GM06990 (cell line): Measurements from ENCODE around the gene TAPBPL.

ENCODE experiments used
- DNase-seq: peaks from one replicate; pipeline ENCODE4 v3.0.0-alpha.2; 2011; ENCODE audit not compliant: insufficient read length; ENCODE audit errors: extremely low read depth
- H3K27me3 ChIP-seq: replicated peaks from 2 replicates; pipeline ENCODE4 v1.6.0; 2011; ENCODE audit warnings: low read length; ENCODE audit not compliant: control insufficient read depth, insufficient read depth
- H3K36me3 ChIP-seq: 2 replicates; pipeline ENCODE4 v1.5.1; 2011; ENCODE audit warnings: low read length; ENCODE audit not compliant: control insufficient read depth, insufficient read depth
- H3K4me3 ChIP-seq: replicated peaks from 2 replicates; pipeline ENCODE4 v1.5.1; 2011; ENCODE audit warnings: low read depth, mild to moderate bottlenecking, control low read depth, low read length
- CTCF ChIP-seq: IDR thresholded peaks from 2 replicates; pipeline ENCODE4 v1.5.1; 2011; ENCODE audit warnings: low read length, control low read depth, mild to moderate bottlenecking, inconsistent platforms; ENCODE audit not compliant: insufficient read depth, poor library complexity, severe bottlenecking

The TAPBPL gene

GRCh38 chr12:6418796-6419195 lies 33.0 kb upstream of the TAPBPL start:
- no peak for DNase-seq

GRCh38 chr12:6420364-6420763 lies 31.5 kb upstream of the TAPBPL start:
- no peaks in the 10 kb centered on the region for H3K27me3 ChIP-seq
- DNase-seq = no peak
- TF ChIP-seq CTCF = no peak
- H3K4me3 ChIP-seq = no peak overlapping the region
- H3K36me3 ChIP-seq = no peaks in the 10 kb centered on the region

More at GRCh38 chr12:6418796-6419195, 33.0 kb upstream of the TAPBPL start:
- H3K4me3 ChIP-seq = no peak overlapping the region
- H3K36me3 ChIP-seq = no peaks in the 10 kb centered on the region
- no peak for TF ChIP-seq CTCF
- no peaks in the 10 kb centered on the region for H3K27me3 ChIP-seq

- H3K36me3 ChIP-seq = no peaks in the 10 kb centered on the region
- no peaks in the 10 kb centered on the region for H3K27me3 ChIP-seq
- no peak overlapping the region for H3K4me3 ChIP-seq
- DNase-seq = peak; percentile 76
- TF ChIP-seq CTCF = peak; percentile 79
Observed at GRCh38 chr12:6423267-6424007, 28.4 kb upstream of the TAPBPL start.

- no peak for TF ChIP-seq CTCF
- H3K4me3 ChIP-seq = no peak overlapping the region
Observed at GRCh38 chr12:6424008-6424347, 27.9 kb upstream of the TAPBPL start.

GRCh38 chr12:6424866-6425265 lies 27.0 kb upstream of the TAPBPL start:
- no peaks in the 10 kb centered on the region for H3K27me3 ChIP-seq
- no peak for TF ChIP-seq CTCF
- DNase-seq = no peak
- no peak overlapping the region for H3K4me3 ChIP-seq
- no peaks in the 10 kb centered on the region for H3K36me3 ChIP-seq

More at GRCh38 chr12:6424008-6424347, 27.9 kb upstream of the TAPBPL start:
- Histone ChIP-seq H3K36me3 (no peaks in the 10 kb centered on the region), H3K27me3 (no peaks in the 10 kb centered on the region)
- no peak for DNase-seq
